HG03469 (cell line): Measurements from ENCODE around the gene WWC2.

Experiments
- ATAC-seq: cut with Tn5 transposase; IDR thresholded peaks from one replicate; pipeline ENCODE4 v1.9.1; 2021; ENCODE audit warnings: mild to moderate bottlenecking, moderate library complexity, moderate number of reproducible peaks; ENCODE audit not compliant: unreplicated experiment

Gene WWC2

DNA sequence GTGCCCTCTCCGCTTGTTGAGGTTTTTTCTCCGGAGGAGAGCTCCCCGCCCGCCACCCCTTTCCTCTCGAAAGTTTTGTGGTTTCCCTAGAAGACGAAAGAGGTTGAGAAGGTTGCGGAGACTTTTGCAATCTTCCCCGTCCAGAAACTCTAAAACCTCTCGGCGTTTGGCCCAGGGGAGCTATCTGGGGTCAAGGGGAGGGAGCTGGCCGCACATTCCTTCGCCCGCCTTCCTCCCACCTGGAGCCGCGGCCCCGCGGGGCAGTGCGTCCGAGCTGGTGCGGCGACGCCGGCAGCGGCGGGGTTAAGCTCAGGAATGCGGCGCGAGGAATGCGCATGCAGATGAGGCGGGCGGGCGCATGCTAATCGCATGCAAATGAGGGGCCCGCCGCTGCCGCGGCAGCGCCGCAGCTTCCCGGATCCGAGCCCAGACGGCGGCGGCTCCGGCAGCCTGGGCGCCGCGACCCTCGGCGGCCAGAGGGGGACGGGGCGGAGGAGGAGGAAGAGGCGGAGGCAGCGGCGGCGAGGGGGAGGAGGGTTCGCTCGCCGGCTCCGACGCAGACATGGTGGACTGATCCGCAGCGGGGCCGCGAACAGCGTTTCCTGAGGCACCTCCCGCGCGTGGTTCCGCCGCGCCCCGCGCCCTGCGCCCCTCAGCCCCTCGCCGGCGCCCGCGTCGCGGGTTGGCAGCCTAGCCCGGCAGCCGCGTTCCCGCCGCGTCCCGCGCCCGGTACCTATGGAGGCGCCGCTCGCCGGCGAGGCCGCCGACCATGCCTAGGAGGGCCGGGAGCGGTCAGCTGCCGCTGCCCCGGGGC lies at the start of gene WWC2:
WWC2 (plus strand) TSS at position 535 of the 814 bp plus-strand sequence; CDS start at position 770, 235 bp downstream.
- no peak for ATAC-seq

DNA sequence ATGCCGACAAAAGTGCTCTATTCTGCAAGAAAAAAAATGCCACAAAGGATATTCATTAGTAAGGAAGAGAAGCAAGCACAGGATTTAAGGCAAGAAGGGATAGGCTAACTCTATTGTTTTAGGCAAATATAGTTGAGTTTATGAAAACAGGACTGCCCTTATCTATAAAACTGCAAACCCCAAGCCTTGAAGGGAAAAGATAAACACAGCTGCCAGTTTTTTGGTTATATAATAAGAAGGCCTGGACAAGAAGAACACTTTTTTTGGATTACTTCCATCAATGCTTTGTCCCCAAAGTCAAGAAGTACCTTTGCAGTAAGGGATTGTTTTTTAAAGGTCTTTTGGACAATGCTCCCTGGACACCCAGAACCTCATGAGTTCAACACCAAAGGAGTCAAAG lies 45.4 kb upstream of the WWC2 start:
- no peak for ATAC-seq

- ATAC-seq = no peak
Measured at GRCh38 chr4:183057255-183057654, 41.8 kb upstream of the WWC2 start.

GRCh38 chr4:183059797-183060196 lies 39.3 kb upstream of the WWC2 start:
- no peak for ATAC-seq

- ATAC-seq = no peak
Measured at GRCh38 chr4:183068502-183068901, 30.6 kb upstream of the WWC2 start.

- no peak for ATAC-seq
Measured at GRCh38 chr4:183071222-183071621, 27.8 kb upstream of the WWC2 start.

GRCh38 chr4:183072176-183072575 lies 26.9 kb upstream of the WWC2 start:
- ATAC-seq = no peak

DNA sequence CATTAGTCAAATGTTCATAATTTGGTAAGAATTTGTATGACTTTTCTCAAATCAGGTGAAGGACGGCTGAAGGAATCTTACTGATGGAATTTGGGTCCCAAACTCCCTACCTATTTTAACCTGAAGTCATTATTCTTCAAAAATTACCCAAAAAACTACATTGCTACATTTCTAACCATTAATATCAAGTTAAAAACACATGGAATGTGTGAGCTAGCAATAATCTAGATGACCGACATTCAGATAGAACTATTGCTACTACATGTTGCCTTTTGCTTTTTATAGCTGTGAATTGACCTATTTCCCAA lies 25.3 kb upstream of the WWC2 start:
- no peak for ATAC-seq

GRCh38 chr4:183074288-183074990 lies 24.6 kb upstream of the WWC2 start:
- ATAC-seq = no peak

DNA sequence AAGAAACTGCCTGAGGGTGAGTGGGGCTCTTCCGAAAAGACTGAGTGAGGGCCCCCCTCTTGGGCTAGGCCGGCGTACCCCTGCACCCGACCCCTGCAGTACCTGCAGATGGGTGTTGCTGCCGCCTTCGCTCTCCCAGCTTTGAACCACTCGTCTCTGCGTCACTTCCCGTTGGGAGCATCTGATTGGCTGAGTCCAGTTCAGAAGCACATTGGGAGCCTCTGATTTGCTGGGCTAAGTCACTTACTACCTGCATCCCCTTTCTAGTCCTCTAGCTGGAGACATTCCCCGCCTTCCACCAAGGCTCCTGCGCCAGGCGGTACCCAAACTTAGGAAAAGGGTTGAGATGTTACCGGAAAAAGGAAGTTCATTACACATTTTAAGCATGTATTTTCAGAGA lies 20.4 kb upstream of the WWC2 start:
- no peak for ATAC-seq

GRCh38 chr4:183080372-183081115 lies 18.5 kb upstream of the WWC2 start:
- no peak for ATAC-seq

DNA sequence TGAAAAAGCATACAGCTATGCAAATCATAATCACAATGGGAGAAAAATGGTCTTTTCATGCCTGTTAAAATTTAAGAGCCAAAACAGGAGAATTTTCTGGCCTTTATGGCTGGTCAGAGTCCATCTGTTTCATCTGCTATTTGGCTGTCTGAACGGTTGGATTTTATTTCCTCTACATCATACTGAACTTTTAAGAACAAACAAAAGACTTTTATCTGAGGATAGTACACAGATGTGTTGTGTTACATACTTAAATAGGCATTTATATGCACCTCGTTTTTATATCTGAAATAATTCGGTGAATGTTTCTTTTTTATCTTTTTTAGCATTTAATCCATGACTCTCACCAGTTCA lies 18.0 kb upstream of the WWC2 start:
- ATAC-seq = no peak

DNA sequence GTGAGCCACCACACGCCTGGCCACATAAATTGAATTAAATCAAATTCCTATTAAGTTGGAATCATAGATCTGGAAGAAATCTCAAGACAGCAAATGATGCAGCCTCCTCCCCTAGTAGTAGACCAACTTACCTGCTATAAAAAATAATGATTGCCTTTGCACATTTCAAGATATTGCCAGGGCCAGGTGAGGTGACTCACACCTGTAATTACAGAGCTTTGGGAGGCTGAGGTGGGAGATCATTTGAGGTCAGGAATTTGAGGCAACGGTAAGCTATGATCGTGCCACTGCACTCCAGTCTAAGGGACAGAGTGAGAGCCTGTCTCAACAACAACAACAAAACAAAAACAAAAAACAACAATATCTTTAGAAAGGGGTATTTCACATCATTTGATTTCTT lies 17.0 kb upstream of the WWC2 start:
- no peak for ATAC-seq

DNA sequence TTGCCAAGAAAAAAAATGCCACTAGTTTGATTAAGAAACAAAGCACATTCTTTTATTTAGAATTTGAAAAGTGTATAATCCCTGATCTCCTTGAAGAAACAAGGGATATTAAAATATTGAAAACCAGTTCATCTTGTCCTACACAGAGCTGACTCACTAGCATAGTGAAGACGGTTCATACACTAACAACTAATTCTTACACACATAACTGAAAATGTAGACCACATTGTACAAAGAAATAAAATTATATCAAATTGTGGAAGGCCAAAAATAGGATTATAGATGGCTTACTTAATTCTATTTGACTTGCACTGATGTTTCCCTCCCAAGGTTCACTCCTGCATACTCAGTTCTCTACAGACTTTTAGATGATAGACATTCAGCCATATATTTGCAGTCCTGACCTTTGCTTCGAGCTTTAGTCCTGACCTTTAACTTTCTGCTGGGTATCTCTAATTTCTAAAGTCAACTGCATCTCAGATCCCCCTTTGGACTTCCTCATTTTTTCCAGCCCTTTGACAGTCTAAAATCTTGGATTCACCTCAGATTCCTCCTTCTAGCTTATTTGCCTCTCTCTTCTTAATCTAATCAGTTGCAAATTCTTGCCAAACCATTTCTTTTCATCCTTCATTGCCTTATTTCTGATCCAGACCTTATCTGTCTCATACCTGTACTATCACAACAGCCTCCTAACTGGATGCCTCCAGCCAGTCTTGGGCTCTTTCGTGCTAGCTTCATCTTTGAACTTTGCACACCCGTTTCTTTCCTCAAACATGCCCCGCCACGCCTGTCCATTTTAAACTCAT lies 4.5 kb upstream of the WWC2 start:
- ATAC-seq = no peak

DNA sequence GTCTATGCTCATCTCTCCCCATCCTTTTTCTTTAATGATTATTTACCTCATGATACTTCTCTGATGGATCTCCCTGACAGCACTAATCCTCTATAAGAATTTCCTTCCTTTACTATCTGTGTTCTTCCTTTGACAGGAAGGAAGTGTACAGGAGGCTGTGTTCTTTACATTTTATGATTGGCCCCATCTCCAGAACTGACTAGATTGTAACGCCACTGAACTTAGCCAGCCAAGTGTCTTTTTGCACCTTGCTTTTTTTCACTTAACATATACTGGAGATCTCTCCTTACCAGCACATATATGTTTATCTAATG lies 3.9 kb upstream of the WWC2 start:
- no peak for ATAC-seq

DNA sequence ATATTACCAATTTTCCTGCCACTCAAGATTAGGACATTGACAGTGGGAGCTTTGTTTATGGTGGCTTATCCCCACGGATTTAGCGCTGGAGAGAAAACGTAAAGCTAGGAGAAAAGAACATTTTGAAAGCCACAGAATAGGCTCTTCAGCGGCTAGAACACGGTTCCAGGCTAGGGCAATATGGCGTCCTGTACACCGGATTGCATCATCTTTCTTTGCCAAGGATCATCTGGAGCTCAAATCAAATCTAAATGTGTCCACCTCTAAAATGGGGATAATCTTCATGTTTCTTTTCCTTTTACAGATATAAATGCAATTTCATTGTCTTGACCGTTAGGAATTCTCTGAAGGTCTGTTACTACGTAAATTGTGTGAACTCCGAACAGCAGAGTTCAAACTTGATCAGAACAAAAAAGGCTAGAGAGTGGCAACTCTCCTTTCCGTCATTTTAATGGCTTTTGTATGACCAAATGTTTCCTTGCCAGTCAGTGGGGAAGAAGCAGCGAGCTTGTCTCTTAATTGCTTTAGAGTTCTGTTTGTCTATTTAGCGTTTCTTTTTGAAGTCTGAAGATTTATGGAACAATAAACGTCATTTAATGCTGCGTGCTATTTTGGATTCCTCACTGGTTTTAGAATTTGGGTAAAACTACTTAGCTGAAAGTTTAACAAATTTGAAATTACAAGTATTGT lies 2.6 kb upstream of the WWC2 start:
- ATAC-seq = no peak

- ATAC-seq = no peak
Measured at GRCh38 chr4:183097231-183098018, 1.6 kb upstream of the WWC2 start.

GRCh38 chr4:183098019-183098722 lies 886 bp upstream of the WWC2 start:
- no peak for ATAC-seq

- no peak for ATAC-seq
Measured at GRCh38 chr4:183099537-183100297, 660 bp downstream of the WWC2 start.
